ENCODE measurements around the gene ASCC3.

The ASCC3 gene

GRCh38 chr6:100693249-100693927 is 187.7 kb downstream of the ASCC3 start:
- no peak overlapping the region for H3K27ac ChIP-seq (ENCODE audit: insufficient read depth in 1 of 2, low read depth in 1 of 2, low read length in 2 of 2, poor library complexity in 1 of 2, severe bottlenecking in 2 of 2)
- ChIA-PET POLR2A (no interaction called here), CTCF (no interaction called here)
- no peaks in the 10 kb centered on the region for H3K27me3 ChIP-seq (replicated peaks in 2 of 5; ENCODE audit: control insufficient read depth in 4 of 5, insufficient read depth in 5 of 5, low read length in 4 of 5)
- no peak overlapping the region for H3K4me3 ChIP-seq (ENCODE audit: control insufficient read depth in 1 of 7, extremely low read depth in 1 of 7, insufficient read depth in 4 of 7, low read depth in 2 of 7, low read length in 6 of 7)
- no peaks in the 10 kb centered on the region for H3K9me3 ChIP-seq (ENCODE audit: control extremely low read depth in 1 of 5, control insufficient read depth in 4 of 5, insufficient read depth in 2 of 5, low read depth in 1 of 5, low read length in 4 of 5)
- DNase-seq, result no peak
- no CpG with 5 or more reads among the region's 1 CpG for WGBS (ENCODE audit: insufficient coverage)
- no peaks in the 10 kb centered on the region for H3K4me1 ChIP-seq (ENCODE audit: control extremely low read depth in 1 of 4, control insufficient read depth in 4 of 4, insufficient read depth in 4 of 4, low read length in 3 of 4)
- H3K36me3 ChIP-seq (ENCODE audit: control insufficient read depth in 4 of 4, insufficient read depth in 4 of 4, low read length in 3 of 4), result no peaks in the 10 kb centered on the region

GRCh38 chr6:100691972-100692371 is 189.2 kb downstream of the ASCC3 start:
- no peak overlapping the region for H3K27ac ChIP-seq (ENCODE audit: insufficient read depth in 1 of 2, low read depth in 1 of 2, low read length in 2 of 2, poor library complexity in 1 of 2, severe bottlenecking in 2 of 2)
- CTCF ChIA-PET, result no interaction called here
- WGBS (ENCODE audit: insufficient coverage), result no CpG with 5 or more reads among the region's 2 CpGs
- POLR2A ChIA-PET, result no interaction called here
- no peak overlapping the region for H3K4me3 ChIP-seq (ENCODE audit: control insufficient read depth in 1 of 7, extremely low read depth in 1 of 7, insufficient read depth in 4 of 7, low read depth in 2 of 7, low read length in 6 of 7)
- no peak for DNase-seq
- H3K4me1 ChIP-seq (ENCODE audit: control extremely low read depth in 1 of 4, control insufficient read depth in 4 of 4, insufficient read depth in 4 of 4, low read length in 3 of 4), result no peaks in the 10 kb centered on the region
- H3K9me3 ChIP-seq (ENCODE audit: control extremely low read depth in 1 of 5, control insufficient read depth in 4 of 5, insufficient read depth in 2 of 5, low read depth in 1 of 5, low read length in 4 of 5), result no peaks in the 10 kb centered on the region
- H3K36me3 ChIP-seq (ENCODE audit: control insufficient read depth in 4 of 4, insufficient read depth in 4 of 4, low read length in 3 of 4), result no peaks in the 10 kb centered on the region
- no peaks in the 10 kb centered on the region for H3K27me3 ChIP-seq (replicated peaks in 2 of 5; ENCODE audit: control insufficient read depth in 4 of 5, insufficient read depth in 5 of 5, low read length in 4 of 5)

- POLR2A ChIA-PET, result no interaction called here
- no peaks in the 10 kb centered on the region for H3K4me1 ChIP-seq (ENCODE audit: control extremely low read depth in 1 of 4, control insufficient read depth in 4 of 4, insufficient read depth in 4 of 4, low read length in 3 of 4)
- no peaks in the 10 kb centered on the region for H3K9me3 ChIP-seq (ENCODE audit: control extremely low read depth in 1 of 5, control insufficient read depth in 4 of 5, insufficient read depth in 2 of 5, low read depth in 1 of 5, low read length in 4 of 5)
- no peak overlapping the region for H3K4me3 ChIP-seq (ENCODE audit: control insufficient read depth in 1 of 7, extremely low read depth in 1 of 7, insufficient read depth in 4 of 7, low read depth in 2 of 7, low read length in 6 of 7)
- CTCF ChIA-PET, result no interaction called here
- peaks cover 0 to 2% (median 0%) of the 10 kb centered on the region in 4 experiments for H3K36me3 ChIP-seq (ENCODE audit: control insufficient read depth in 4 of 4, insufficient read depth in 4 of 4, low read length in 3 of 4)
- H3K27ac ChIP-seq (ENCODE audit: insufficient read depth in 1 of 2, low read depth in 1 of 2, low read length in 2 of 2, poor library complexity in 1 of 2, severe bottlenecking in 2 of 2), result no peak overlapping the region
- H3K27me3 ChIP-seq (replicated peaks in 2 of 5; ENCODE audit: control insufficient read depth in 4 of 5, insufficient read depth in 5 of 5, low read length in 4 of 5), result no peaks in the 10 kb centered on the region
- DNase-seq, result no peak
Observed at GRCh38 chr6:100686216-100686615, 194.9 kb downstream of the ASCC3 start.

GRCh38 chr6:100685747-100686146 is 195.4 kb downstream of the ASCC3 start:
- H3K4me3 ChIP-seq (ENCODE audit: control insufficient read depth in 1 of 7, extremely low read depth in 1 of 7, insufficient read depth in 4 of 7, low read depth in 2 of 7, low read length in 6 of 7), result no peak overlapping the region
- peaks cover 0 to 2% (median 0%) of the 10 kb centered on the region in 4 experiments for H3K36me3 ChIP-seq (ENCODE audit: control insufficient read depth in 4 of 4, insufficient read depth in 4 of 4, low read length in 3 of 4)
- WGBS (ENCODE audit: insufficient coverage), result 92% methylated on average over 2 of the region's 2 CpGs
- no peaks in the 10 kb centered on the region for H3K4me1 ChIP-seq (ENCODE audit: control extremely low read depth in 1 of 4, control insufficient read depth in 4 of 4, insufficient read depth in 4 of 4, low read length in 3 of 4)
- no peaks in the 10 kb centered on the region for H3K9me3 ChIP-seq (ENCODE audit: control extremely low read depth in 1 of 5, control insufficient read depth in 4 of 5, insufficient read depth in 2 of 5, low read depth in 1 of 5, low read length in 4 of 5)
- no peak for DNase-seq
- CTCF ChIA-PET, result no interaction called here
- H3K27ac ChIP-seq (ENCODE audit: insufficient read depth in 1 of 2, low read depth in 1 of 2, low read length in 2 of 2, poor library complexity in 1 of 2, severe bottlenecking in 2 of 2), result no peak overlapping the region
- H3K27me3 ChIP-seq (replicated peaks in 2 of 5; ENCODE audit: control insufficient read depth in 4 of 5, insufficient read depth in 5 of 5, low read length in 4 of 5), result no peaks in the 10 kb centered on the region
- POLR2A ChIA-PET, result no interaction called here

- no peak for DNase-seq
- POLR2A ChIA-PET, result no interaction called here
- CTCF ChIA-PET, result interaction anchor here (1.8 kb wide), 1 partner anchor 40 kb away, joined by 4 read pairs; no protein-coding TSS in a partner anchor
Observed at GRCh38 chr6:100680163-100680562, 201.0 kb downstream of the ASCC3 start.

GRCh38 chr6:100678027-100678426 is 203.1 kb downstream of the ASCC3 start:
- H3K36me3 ChIP-seq (ENCODE audit: control insufficient read depth in 4 of 4, insufficient read depth in 4 of 4, low read length in 3 of 4), result peaks cover 0 to 2% (median 0%) of the 10 kb centered on the region in 4 experiments
- no CpG with 5 or more reads among the region's 1 CpG for whole genome bisulfite sequencing (ENCODE audit: insufficient coverage)
- POLR2A ChIA-PET, result no interaction called here
- no peaks in the 10 kb centered on the region for H3K4me1 ChIP-seq (ENCODE audit: control extremely low read depth in 1 of 4, control insufficient read depth in 4 of 4, insufficient read depth in 4 of 4, low read length in 3 of 4)
- no peaks in the 10 kb centered on the region for H3K9me3 ChIP-seq (ENCODE audit: control extremely low read depth in 1 of 5, control insufficient read depth in 4 of 5, insufficient read depth in 2 of 5, low read depth in 1 of 5, low read length in 4 of 5)
- H3K27me3 ChIP-seq (replicated peaks in 2 of 5; ENCODE audit: control insufficient read depth in 4 of 5, insufficient read depth in 5 of 5, low read length in 4 of 5), result no peaks in the 10 kb centered on the region
- H3K4me3 ChIP-seq (ENCODE audit: control insufficient read depth in 1 of 7, extremely low read depth in 1 of 7, insufficient read depth in 4 of 7, low read depth in 2 of 7, low read length in 6 of 7), result no peak overlapping the region
- peak in 2 of 3 donors; percentile 8 to 11 for DNase-seq
- no peak overlapping the region for H3K27ac ChIP-seq (ENCODE audit: insufficient read depth in 1 of 2, low read depth in 1 of 2, low read length in 2 of 2, poor library complexity in 1 of 2, severe bottlenecking in 2 of 2)
- CTCF ChIA-PET, result interaction anchor here (1.0 to 1.8 kb wide), 3 partner anchors 12 to 42 kb away, joined by 3 to 5 read pairs (median 4); no protein-coding TSS in a partner anchor

More at GRCh38 chr6:100680163-100680562, 201.0 kb downstream of the ASCC3 start:
- H3K4me1 ChIP-seq (ENCODE audit: control extremely low read depth in 1 of 4, control insufficient read depth in 4 of 4, insufficient read depth in 4 of 4, low read length in 3 of 4), result no peaks in the 10 kb centered on the region
- no peak overlapping the region for H3K4me3 ChIP-seq (ENCODE audit: control insufficient read depth in 1 of 7, extremely low read depth in 1 of 7, insufficient read depth in 4 of 7, low read depth in 2 of 7, low read length in 6 of 7)
- no peaks in the 10 kb centered on the region for H3K27me3 ChIP-seq (replicated peaks in 2 of 5; ENCODE audit: control insufficient read depth in 4 of 5, insufficient read depth in 5 of 5, low read length in 4 of 5)
- no peaks in the 10 kb centered on the region for H3K9me3 ChIP-seq (ENCODE audit: control extremely low read depth in 1 of 5, control insufficient read depth in 4 of 5, insufficient read depth in 2 of 5, low read depth in 1 of 5, low read length in 4 of 5)
- 67% methylated on average over 1 of the region's 1 CpG for WGBS (ENCODE audit: insufficient coverage)
- no peak overlapping the region for H3K27ac ChIP-seq (ENCODE audit: insufficient read depth in 1 of 2, low read depth in 1 of 2, low read length in 2 of 2, poor library complexity in 1 of 2, severe bottlenecking in 2 of 2)
- H3K36me3 ChIP-seq (ENCODE audit: control insufficient read depth in 4 of 4, insufficient read depth in 4 of 4, low read length in 3 of 4), result peaks cover 0 to 2% (median under 1%) of the 10 kb centered on the region in 4 experiments

GRCh38 chr6:100677240-100677639 is 203.9 kb downstream of the ASCC3 start:
- H3K36me3 ChIP-seq (ENCODE audit: control insufficient read depth in 4 of 4, insufficient read depth in 4 of 4, low read length in 3 of 4), result peaks cover 0 to 2% (median 0%) of the 10 kb centered on the region in 4 experiments
- CTCF ChIA-PET, result interaction anchor here (0.7 kb wide), 1 partner anchor 1133 kb away, joined by 4 read pairs; no protein-coding TSS in a partner anchor
- DNase-seq, result no peak

More at GRCh38 chr6:100677240-100677639, 203.9 kb downstream of the ASCC3 start:
- no CpG with 5 or more reads among the region's 1 CpG for WGBS (ENCODE audit: insufficient coverage)
- H3K9me3 ChIP-seq (ENCODE audit: control extremely low read depth in 1 of 5, control insufficient read depth in 4 of 5, insufficient read depth in 2 of 5, low read depth in 1 of 5, low read length in 4 of 5), result no peaks in the 10 kb centered on the region
- no peaks in the 10 kb centered on the region for H3K27me3 ChIP-seq (replicated peaks in 2 of 5; ENCODE audit: control insufficient read depth in 4 of 5, insufficient read depth in 5 of 5, low read length in 4 of 5)
- POLR2A ChIA-PET, result no interaction called here
- no peaks in the 10 kb centered on the region for H3K4me1 ChIP-seq (ENCODE audit: control extremely low read depth in 1 of 4, control insufficient read depth in 4 of 4, insufficient read depth in 4 of 4, low read length in 3 of 4)
- no peak overlapping the region for H3K27ac ChIP-seq (ENCODE audit: insufficient read depth in 1 of 2, low read depth in 1 of 2, low read length in 2 of 2, poor library complexity in 1 of 2, severe bottlenecking in 2 of 2)
- no peak overlapping the region for H3K4me3 ChIP-seq (ENCODE audit: control insufficient read depth in 1 of 7, extremely low read depth in 1 of 7, insufficient read depth in 4 of 7, low read depth in 2 of 7, low read length in 6 of 7)
